ENCODE measurements around the gene PHF19. TPM values are rescaled to one million over a fixed set of nuclear protein-coding genes. Genes with fewer than 3 reads are reported as not detected.

PHF19 gene
- total RNA-seq (100 to 1,000 TPM in 4 of 5 donors, 10 to 100 TPM in 1; 92.8 to 184 (median 166) TPM), total RNA-seq (42.7 to 182 (median 69.1) reads per million in 29 experiments)
- total RNA-seq (2013) = 49.2 TPM

DNA sequence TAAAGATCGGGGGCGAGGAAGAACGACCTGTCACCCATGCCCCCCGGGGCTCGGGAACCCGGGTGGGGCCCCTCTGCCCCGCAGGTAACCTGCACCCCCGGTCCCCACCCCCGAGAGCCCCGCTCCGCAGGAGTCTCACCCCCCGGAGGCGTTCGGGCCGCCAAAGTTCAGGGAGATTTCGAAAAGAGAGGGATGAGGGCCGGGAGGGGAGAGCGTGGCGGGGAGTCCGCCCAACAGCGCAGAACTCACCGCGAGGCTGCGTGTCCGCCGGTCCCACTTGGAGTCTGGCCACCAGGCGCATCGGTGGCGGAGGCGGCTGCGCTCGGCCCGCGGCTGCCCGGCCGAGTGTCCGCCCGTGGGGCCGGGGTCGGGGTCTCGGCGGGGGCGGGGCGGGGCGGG, at the start of gene PHF19:
Gene PHF19, minus strand, starts transcription at position 347 of the 399 bp plus-strand sequence. CDS start 2,447 bp downstream, outside the sequence.
- peaks cover 26% of the 10 kb centered on the region for H3K36me3 Mint-ChIP-seq
- peaks cover 31 to 76% of the 10 kb centered on the region in 2 experiments for H3K4me1 ChIP-seq (ENCODE audit: control insufficient read depth in 1 of 2, extremely low read depth in 1 of 2, insufficient read depth in 2 of 2, low read length in 2 of 2)
- no peaks in the 10 kb centered on the region for H3K27me3 ChIP-seq (replicated peaks in 1 of 2; ENCODE audit: control insufficient read depth in 2 of 2, extremely low read depth in 1 of 2, insufficient read depth in 2 of 2, low read length in 1 of 2)
- peak within 1 kb of the TSS; percentile 95 for H3K27ac ChIP-seq (ENCODE audit: low read length)
- ChIA-PET CTCF (interaction anchor here in 1 of 2 donors (0.6 to 2.4 kb wide), 3 partner anchors 14 to 56 kb away, joined by 3 to 6 read pairs (median 4); no protein-coding TSS in a partner anchor), POLR2A (interaction anchor here (0.7 to 1.2 kb wide), 3 partner anchors 28 to 49 kb away, joined by 3 to 7 read pairs (median 5); no protein-coding TSS in a partner anchor)
- H3K4me3 ChIP-seq (ENCODE audit: control insufficient read depth in 1 of 2, extremely low read depth in 1 of 2, low read length in 1 of 2) = peak within 1 kb of the TSS; percentile 68 to 80
- H3K4me1 Mint-ChIP-seq = peaks cover 77 to 79% (median 79%) of the 10 kb centered on the region in 3 donors
- no peaks in the 10 kb centered on the region for H3K27me3 Mint-ChIP-seq
- H3K4me3 Mint-ChIP-seq = peak within 1 kb of the TSS; percentile 86 to 96 (median 95)
- H3K9me3 ChIP-seq = no peaks in the 10 kb centered on the region
- H3K9me3 Mint-ChIP-seq = no peaks in the 10 kb centered on the region
- H3K36me3 ChIP-seq (ENCODE audit: control insufficient read depth in 2 of 2, extremely low read depth in 1 of 2, insufficient read depth in 1 of 2, low read length in 1 of 2) = peaks cover 0 to 24% of the 10 kb centered on the region in 2 donors
- ATAC-seq (replicated peaks in 1 of 4) (peak; percentile 9 to 28 (median 20)), DNase-seq (peak in 3 of 35 experiments; percentile 15 to 48 (median 42))
- H3K27ac Mint-ChIP-seq = peak within 1 kb of the TSS; percentile 98 to 99
- WGBS (ENCODE audit: insufficient coverage) = 0% methylated on average over 18 of the region's 45 CpGs

DNA sequence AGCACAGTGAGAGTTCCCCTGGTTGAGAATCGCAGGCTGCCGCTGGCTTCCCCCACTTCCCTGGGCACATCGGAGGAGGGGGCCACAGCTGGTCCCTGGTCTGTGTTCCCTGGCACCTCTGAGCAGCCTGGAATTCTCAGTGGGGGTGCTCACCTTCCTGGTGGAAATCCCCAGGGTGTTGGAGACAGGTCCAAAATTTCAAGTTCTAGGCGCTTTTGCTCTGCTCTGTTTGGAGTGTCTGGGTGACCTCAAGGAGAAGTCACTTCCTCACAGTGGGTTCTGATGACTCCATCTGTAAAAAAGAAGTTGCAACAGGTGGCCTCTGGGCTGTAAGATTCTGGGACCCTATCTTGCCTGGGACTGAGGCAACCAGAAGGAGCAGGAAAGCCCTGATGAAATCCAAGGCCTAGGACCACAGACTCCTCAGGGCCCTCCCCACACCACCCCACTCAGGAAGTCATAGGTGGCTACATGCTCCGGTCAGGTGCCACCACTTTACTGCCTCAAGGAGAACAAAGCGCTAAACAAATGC, 49.5 kb upstream of the PHF19 start, which contains the start of gene TRAF1:
Gene TRAF1, minus strand, starts transcription at position 400 of the 532 bp plus-strand sequence. CDS start 721 bp downstream, outside the sequence.
- Mint-ChIP-seq H3K27ac (peak within 1 kb of the TSS; percentile 98 to 99), H3K27me3 (no peaks in the 10 kb centered on the region), H3K4me1 (peaks cover 89 to 90% (median 90%) of the 10 kb centered on the region in 3 donors), H3K9me3 (no peaks in the 10 kb centered on the region), H3K36me3 (peaks cover 34% of the 10 kb centered on the region), H3K4me3 (peak within 1 kb of the TSS; percentile 94 to 96 (median 95))
- Histone ChIP-seq H3K9me3 (no peaks in the 10 kb centered on the region), H3K36me3 (ENCODE audit: control insufficient read depth in 2 of 2, extremely low read depth in 1 of 2, insufficient read depth in 1 of 2, low read length in 1 of 2) (peaks cover 0 to 24% of the 10 kb centered on the region in 2 donors), H3K4me1 (ENCODE audit: control insufficient read depth in 1 of 2, extremely low read depth in 1 of 2, insufficient read depth in 2 of 2, low read length in 2 of 2) (peaks cover 37 to 93% of the 10 kb centered on the region in 2 experiments), H3K4me3 (ENCODE audit: control insufficient read depth in 1 of 2, extremely low read depth in 1 of 2, low read length in 1 of 2) (peak within 1 kb of the TSS; percentile 62 to 81), H3K27ac (ENCODE audit: low read length) (peak within 1 kb of the TSS; percentile 99), H3K27me3 (replicated peaks in 1 of 2; ENCODE audit: control insufficient read depth in 2 of 2, extremely low read depth in 1 of 2, insufficient read depth in 2 of 2, low read length in 1 of 2) (no peaks in the 10 kb centered on the region)
- CTCF ChIA-PET = interaction anchor here (0.6 to 3.7 kb wide), 5 partner anchors 10 to 58 kb away, joined by 3 to 15 read pairs (median 9); no protein-coding TSS in a partner anchor
- peak in 6 of 35 experiments; percentile 14 to 65 (median 40) for DNase-seq
- 0% methylated on average over 5 of the region's 6 CpGs for WGBS (ENCODE audit: insufficient coverage)
- ATAC-seq (replicated peaks in 1 of 4) = peak; percentile 26 to 40 (median 34)
- POLR2A ChIA-PET = interaction anchor here (0.6 to 2.3 kb wide), 4 partner anchors 10 to 84 kb away, joined by 3 to 8 read pairs (median 4); partner anchors contain the start of genes PHF19 (in 1 of the 2) and PSMD5 (in 1 of the 2)

DNA sequence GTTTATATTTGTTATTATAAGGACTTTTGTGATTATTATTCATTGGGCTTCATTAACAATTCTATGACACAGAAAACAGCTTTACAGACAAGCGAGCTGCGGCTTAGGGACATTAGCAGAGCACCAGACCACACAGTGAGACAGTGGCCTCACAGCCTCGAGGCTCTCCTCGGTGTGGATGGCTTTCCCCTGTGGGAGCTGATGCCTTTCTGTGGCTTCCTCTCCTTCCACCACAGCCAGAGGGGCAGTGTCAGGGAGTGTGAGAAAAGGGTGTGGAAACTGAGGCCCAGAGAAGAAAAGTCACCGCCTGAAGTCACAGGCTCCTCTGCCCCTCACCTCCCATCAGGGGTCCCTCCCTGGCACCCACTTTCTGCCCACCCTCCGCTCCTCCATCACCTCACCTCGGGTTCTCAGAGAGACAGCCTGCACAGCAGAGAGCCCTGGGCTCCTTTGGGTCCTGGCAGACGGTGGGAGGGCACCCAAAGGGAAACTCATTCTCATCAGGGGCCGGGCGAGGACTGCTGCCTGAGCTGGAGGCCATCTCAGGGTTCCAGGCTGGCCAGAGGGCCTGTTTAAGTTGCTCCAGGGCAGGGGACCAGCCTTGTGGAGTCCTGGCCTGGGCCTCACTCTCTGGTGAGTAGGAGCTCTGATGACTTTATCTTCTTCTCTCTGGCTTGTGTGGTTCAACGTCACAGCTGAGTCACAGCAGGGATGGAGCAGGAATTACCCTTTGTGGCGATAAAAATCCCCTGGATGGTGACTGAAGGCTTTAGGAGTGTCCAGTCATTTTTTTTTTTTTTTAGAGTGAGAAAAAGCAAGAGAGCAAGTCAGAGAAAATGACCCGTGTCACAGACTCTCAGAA, 48.8 kb upstream of the PHF19 start:
- 6% methylated on average over 8 of the region's 13 CpGs for WGBS (ENCODE audit: insufficient coverage)
- peaks cover 2 to 31% of the 10 kb centered on the region in 2 donors for H3K36me3 ChIP-seq (ENCODE audit: control insufficient read depth in 2 of 2, extremely low read depth in 1 of 2, insufficient read depth in 1 of 2, low read length in 1 of 2)

DNA sequence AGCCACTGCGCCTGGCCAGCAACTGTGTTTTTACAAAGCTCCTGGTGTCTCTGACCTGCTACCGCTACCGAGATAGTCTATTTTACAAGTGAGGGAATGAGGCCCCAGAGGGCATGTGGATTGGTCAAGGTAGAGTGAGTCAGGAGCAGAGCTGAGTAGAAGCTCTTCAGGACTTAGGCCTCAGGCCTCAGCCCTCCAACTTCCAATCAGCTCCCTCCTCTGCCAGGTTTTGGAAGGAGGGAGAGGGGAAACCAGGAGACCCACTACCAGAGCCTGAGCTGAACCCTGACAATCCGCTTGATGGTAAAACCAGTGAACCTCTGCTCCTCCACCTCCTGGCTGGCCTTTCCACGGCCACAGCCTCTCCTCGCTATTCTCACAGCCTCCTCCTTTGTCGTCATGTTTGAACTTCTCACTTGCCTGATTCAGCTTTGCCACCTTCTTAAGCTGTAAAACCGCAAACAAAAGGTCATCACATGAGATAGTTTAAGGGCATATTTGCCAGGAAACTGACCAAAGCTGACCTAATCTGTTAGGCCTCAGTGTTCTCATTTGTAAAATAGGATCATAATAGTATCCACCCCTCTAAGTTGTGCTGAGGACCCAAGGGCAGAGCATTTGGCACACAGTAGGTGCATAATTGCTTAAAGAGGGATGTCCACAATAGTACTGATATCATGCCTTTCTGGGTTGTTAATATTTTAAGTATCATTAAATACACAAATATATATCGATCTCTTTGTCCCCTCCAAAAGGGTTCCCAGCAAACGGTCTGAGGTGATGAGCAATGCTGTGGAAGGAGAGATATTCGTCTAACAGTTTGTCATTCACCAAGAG, 47.9 kb upstream of the PHF19 start:
- Histone ChIP-seq H3K27me3 (replicated peaks in 1 of 2; ENCODE audit: control insufficient read depth in 2 of 2, extremely low read depth in 1 of 2, insufficient read depth in 2 of 2, low read length in 1 of 2) (no peaks in the 10 kb centered on the region), H3K4me3 (ENCODE audit: control insufficient read depth in 1 of 2, extremely low read depth in 1 of 2, low read length in 1 of 2) (peak overlapping the region in 1 of 2 donors; percentile 81), H3K9me3 (no peaks in the 10 kb centered on the region), H3K4me1 (ENCODE audit: control insufficient read depth in 1 of 2, extremely low read depth in 1 of 2, insufficient read depth in 2 of 2, low read length in 2 of 2) (peaks cover 36 to 94% of the 10 kb centered on the region in 2 experiments), H3K27ac (ENCODE audit: low read length) (peak overlapping the region; percentile 99), H3K36me3 (ENCODE audit: control insufficient read depth in 2 of 2, extremely low read depth in 1 of 2, insufficient read depth in 1 of 2, low read length in 1 of 2) (peaks cover 2 to 39% of the 10 kb centered on the region in 2 donors)
- H3K36me3 Mint-ChIP-seq = peaks cover 48% of the 10 kb centered on the region
- ATAC-seq (replicated peaks in 1 of 4) (no peak), DNase-seq (peak in 3 of 35 experiments; percentile 40 to 69 (median 43))
- H3K4me1 Mint-ChIP-seq = peaks cover 91 to 93% (median 91%) of the 10 kb centered on the region in 3 donors
- ChIA-PET POLR2A (interaction anchor here (0.9 to 2.3 kb wide), 4 partner anchors 8 to 34 kb away, joined by 3 to 8 read pairs (median 4); no protein-coding TSS in a partner anchor), CTCF (interaction anchor here (0.6 to 3.7 kb wide), 9 partner anchors 8 to 147 kb away, joined by 3 to 15 read pairs (median 4); no protein-coding TSS in a partner anchor)
- no peaks in the 10 kb centered on the region for H3K27me3 Mint-ChIP-seq
- WGBS (ENCODE audit: insufficient coverage) = 17% methylated on average over 7 of the region's 11 CpGs
- H3K27ac Mint-ChIP-seq = peak overlapping the region; percentile 98 to 99
- no peaks in the 10 kb centered on the region for H3K9me3 Mint-ChIP-seq
- H3K4me3 Mint-ChIP-seq = peak overlapping the region; percentile 94 to 96 (median 95)

More for the DNA sequence above, 48.8 kb upstream of the PHF19 start:
- H3K27ac ChIP-seq (ENCODE audit: low read length) = peak overlapping the region; percentile 99
- peak; percentile 20 to 64 (median 26) for ATAC-seq (replicated peaks in 1 of 4)
- peaks cover 31 to 94% of the 10 kb centered on the region in 2 experiments for H3K4me1 ChIP-seq (ENCODE audit: control insufficient read depth in 1 of 2, extremely low read depth in 1 of 2, insufficient read depth in 2 of 2, low read length in 2 of 2)
- no peaks in the 10 kb centered on the region for H3K9me3 ChIP-seq
- H3K4me3 ChIP-seq (ENCODE audit: control insufficient read depth in 1 of 2, extremely low read depth in 1 of 2, low read length in 1 of 2) = peak overlapping the region; percentile 53 to 81
- peak overlapping the region; percentile 94 to 96 (median 95) for H3K4me3 Mint-ChIP-seq
- no peaks in the 10 kb centered on the region for H3K27me3 ChIP-seq (replicated peaks in 1 of 2; ENCODE audit: control insufficient read depth in 2 of 2, extremely low read depth in 1 of 2, insufficient read depth in 2 of 2, low read length in 1 of 2)
- peaks cover 89 to 91% (median 91%) of the 10 kb centered on the region in 3 donors for H3K4me1 Mint-ChIP-seq
- peak in 32 of 35 experiments; percentile 40 to 88 (median 62) for DNase-seq
- peak overlapping the region; percentile 98 to 99 for H3K27ac Mint-ChIP-seq
- peaks cover 40% of the 10 kb centered on the region for H3K36me3 Mint-ChIP-seq
- no peaks in the 10 kb centered on the region for H3K9me3 Mint-ChIP-seq
- ChIA-PET CTCF (interaction anchor here (0.7 to 3.7 kb wide), 7 partner anchors 9 to 146 kb away, joined by 3 to 15 read pairs (median 4); no protein-coding TSS in a partner anchor), POLR2A (interaction anchor here (0.6 to 2.3 kb wide), 4 partner anchors 9 to 83 kb away, joined by 3 to 8 read pairs (median 4); partner anchors contain the start of genes PHF19 (in 1 of the 2) and PSMD5 (in 1 of the 2))
- H3K27me3 Mint-ChIP-seq = no peaks in the 10 kb centered on the region

DNA sequence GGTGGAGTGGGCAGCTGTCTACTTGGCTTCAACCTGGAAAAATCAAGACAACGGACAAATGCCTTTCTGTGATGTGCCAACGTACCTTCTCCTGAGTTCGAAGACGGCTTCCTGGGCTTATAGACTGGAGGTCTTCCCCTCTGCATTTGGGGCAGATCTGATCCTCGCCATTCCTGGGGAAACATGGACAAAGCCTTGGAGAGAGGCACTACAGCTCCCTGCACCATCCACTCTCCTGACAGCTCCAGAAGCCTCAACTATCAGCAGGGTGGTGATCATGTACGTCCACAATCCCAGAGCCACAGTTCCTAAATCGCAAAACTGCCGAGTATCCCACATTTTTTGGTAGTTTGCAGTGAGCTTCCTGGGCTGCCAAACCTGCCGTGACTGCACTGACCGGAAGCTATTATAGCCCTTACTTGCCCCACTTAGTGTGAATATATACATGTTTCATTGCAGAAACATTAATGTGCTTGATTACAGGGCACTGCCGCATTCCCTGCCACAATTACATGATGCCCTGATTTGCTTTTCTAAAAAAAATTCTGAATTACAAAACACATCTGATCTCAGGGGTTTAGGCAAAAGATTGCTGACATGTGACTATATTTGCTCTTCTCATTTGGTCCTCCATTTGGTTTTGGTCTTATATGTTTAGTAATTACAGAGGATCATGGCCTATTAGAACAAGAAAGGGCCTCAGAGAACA, 46.8 kb upstream of the PHF19 start:
- peak overlapping the region; percentile 99 for H3K27ac ChIP-seq (ENCODE audit: low read length)
- Mint-ChIP-seq H3K4me3 (peak overlapping the region; percentile 94 to 96 (median 95)), H3K9me3 (no peaks in the 10 kb centered on the region), H3K27ac (peak overlapping the region; percentile 98 to 99), H3K27me3 (no peaks in the 10 kb centered on the region), H3K36me3 (peaks cover 57% of the 10 kb centered on the region), H3K4me1 (peaks cover 93 to 96% (median 95%) of the 10 kb centered on the region in 3 donors)
- CTCF ChIA-PET = interaction anchor here in 1 of 2 donors (0.6 to 2.8 kb wide), 7 partner anchors 7 to 45 kb away, joined by 3 to 13 read pairs (median 4); no protein-coding TSS in a partner anchor
- ATAC-seq (replicated peaks in 1 of 4) (no peak), DNase-seq (no peak)
- peaks cover 31 to 96% of the 10 kb centered on the region in 2 experiments for H3K4me1 ChIP-seq (ENCODE audit: control insufficient read depth in 1 of 2, extremely low read depth in 1 of 2, insufficient read depth in 2 of 2, low read length in 2 of 2)
- no peaks in the 10 kb centered on the region for H3K9me3 ChIP-seq
- H3K4me3 ChIP-seq (ENCODE audit: control insufficient read depth in 1 of 2, extremely low read depth in 1 of 2, low read length in 1 of 2) = peak overlapping the region in 1 of 2 donors; percentile 81
- H3K27me3 ChIP-seq (replicated peaks in 1 of 2; ENCODE audit: control insufficient read depth in 2 of 2, extremely low read depth in 1 of 2, insufficient read depth in 2 of 2, low read length in 1 of 2) = no peaks in the 10 kb centered on the region
- WGBS (ENCODE audit: insufficient coverage) = 19% methylated on average over 5 of the region's 11 CpGs
- peaks cover 8 to 50% of the 10 kb centered on the region in 2 donors for H3K36me3 ChIP-seq (ENCODE audit: control insufficient read depth in 2 of 2, extremely low read depth in 1 of 2, insufficient read depth in 1 of 2, low read length in 1 of 2)
- POLR2A ChIA-PET = interaction anchor here (0.7 to 1.5 kb wide), 4 partner anchors 8 to 34 kb away, joined by 3 to 4 read pairs (median 3); no protein-coding TSS in a partner anchor

Measured in T-cell (primary cell).